HCT116 (cell line): ENCODE results near the gene FAM204A. TPM values are rescaled to one million over a fixed set of nuclear protein-coding genes. Genes with fewer than 3 reads are reported as not detected.

Experiments used
- ATAC-seq: fragments of 200-7000 bp; cut with Tn5 transposase; 2 replicates; pipeline ENCODE4 v1.9.1; 2020; ENCODE audit warnings: mild to moderate bottlenecking, moderate library complexity
- BruUV-seq: library from RNA; stranded (reverse); fragments of 400-500 nt; replicated peaks from 2 replicates; lab custom pipeline; 2021; lab: Mats Ljungman, UMichigan
- CTCF ChIA-PET: fragments of 300-600 bp; sonication (Branson Sonifier 250); formaldehyde crosslinking; loops from one replicate; lab custom pipeline; 2021; ENCODE audit warnings: antibody characterized with exemption; lab: Charles Lee
- POLR2A ChIA-PET: fragments of 300-600, 350-600 bp; sonication (Branson Sonifier 250); formaldehyde crosslinking; loops from one replicate; lab custom pipeline; 2021; ENCODE audit warnings: antibody characterized with exemption; lab: Charles Lee
- RAD21 ChIA-PET, 2 experiments: fragments of 300-600 bp; sonication (Branson Sonifier 250); formaldehyde crosslinking; loops; one replicate each; lab custom pipeline; 2023; ENCODE audit warnings: low total read pairs in 2 of 2; ENCODE audit not compliant: uncharacterized antibody in 2 of 2, unreplicated experiment in 2 of 2, low non-redundant PET in 1 of 2; lab: Charles Lee
- DNase-seq: peaks from one replicate; pipeline ENCODE4 v3.0.0-alpha.2; 2010; ENCODE audit warnings: low read depth, low spot score
- H2AFZ ChIP-seq: fragments of 200-600 bp; shearing (Covaris generic), sonication (generic); 2 replicates; pipeline ENCODE4 v1.6.1; 2017; ENCODE audit warnings: low read depth, mixed run types, mixed read lengths, antibody characterized with exemption, low read length; ENCODE audit not compliant: poor library complexity, severe bottlenecking
- H3K27ac ChIP-seq: 2 replicates; pipeline ENCODE4 v1.5.1; 2012; ENCODE audit warnings: low read depth, low read length
- H3K27me3 ChIP-seq: fragments of 200-600 bp; sonication (generic); 2 replicates; pipeline ENCODE4 v1.6.1; 2016; ENCODE audit warnings: mixed run types, low read length, mixed read lengths; ENCODE audit not compliant: insufficient read depth
- H3K36me3 ChIP-seq, 2 experiments: fragments of 200-500 bp in 1 of 2; fragments of 200-600 bp in 1 of 2; sonication (Bioruptor generic) in 1 of 2; sonication (generic) in 1 of 2; 2 replicates each; pipeline versions ENCODE4 v1.5.1 to v1.6.1; 2014 to 2016; ENCODE audit warnings: low read length in 2 of 2, inconsistent platforms in 1 of 2, mixed read lengths in 1 of 2, mixed run types in 1 of 2; ENCODE audit not compliant: insufficient read depth in 2 of 2, control insufficient read depth in 1 of 2
- H3K4me1 ChIP-seq, 2 experiments: fragments of 200-600 bp in 1 of 2; sonication (generic) in 1 of 2; 2 replicates each; pipeline versions ENCODE4 v1.5.1 to v1.6.1; 2012 to 2017; ENCODE audit warnings: low read length in 2 of 2, inconsistent platforms in 1 of 2, mild to moderate bottlenecking in 1 of 2, mixed read lengths in 1 of 2, mixed run types in 1 of 2, moderate library complexity in 1 of 2; ENCODE audit not compliant: insufficient read depth in 2 of 2, control insufficient read depth in 1 of 2
- H3K4me2 ChIP-seq: fragments of 200-600 bp; sonication (generic); 2 replicates; pipeline ENCODE4 v1.6.1; 2017; ENCODE audit warnings: mixed run types, low read length, mixed read lengths
- H3K4me3 ChIP-seq, 2 experiments: fragments of 200-600 bp in 1 of 2; sonication (generic) in 1 of 2; replicated peaks in 1 of 2; 2 replicates each; pipeline ENCODE4 v1.5.1; 2011 to 2016; ENCODE audit warnings: low read length in 2 of 2, control low read depth in 1 of 2, low read depth in 1 of 2, mild to moderate bottlenecking in 1 of 2, mixed read lengths in 1 of 2, mixed run types in 1 of 2
- H3K79me2 ChIP-seq: fragments of 200-600 bp; sonication (generic); 2 replicates; pipeline ENCODE4 v1.6.1; 2017; ENCODE audit warnings: mild to moderate bottlenecking, mixed run types, low read length, moderate library complexity, mixed read lengths; ENCODE audit not compliant: insufficient read depth
- H3K9ac ChIP-seq: fragments of 200-600 bp; sonication (generic); 2 replicates; pipeline ENCODE4 v1.6.1; 2016; ENCODE audit warnings: low read length, mixed read lengths
- H3K9me2 ChIP-seq: fragments of 200-600 bp; sonication (generic), shearing (Covaris generic); 2 replicates; pipeline ENCODE4 v1.6.1; 2017; ENCODE audit warnings: mixed run types, mild to moderate bottlenecking, moderate library complexity; ENCODE audit not compliant: insufficient read depth
- H3K9me3 ChIP-seq, 2 experiments: fragments of 200-500 bp in 1 of 2; fragments of 200-600 bp in 1 of 2; sonication (Bioruptor generic) in 1 of 2; sonication (generic) in 1 of 2; 2 replicates each; pipeline ENCODE4 v1.6.1; 2014 to 2017; ENCODE audit warnings: low read length in 2 of 2, mixed read lengths in 2 of 2, inconsistent platforms in 1 of 2, low read depth in 1 of 2, mild to moderate bottlenecking in 1 of 2, mixed run types in 1 of 2, moderate library complexity in 1 of 2; ENCODE audit not compliant: control insufficient read depth in 1 of 2, insufficient read depth in 1 of 2
- H4K20me1 ChIP-seq: fragments of 200-600 bp; sonication (generic), shearing (Covaris generic); 2 replicates; pipeline ENCODE4 v1.6.1; 2017; ENCODE audit warnings: mixed run types, mild to moderate bottlenecking, moderate library complexity; ENCODE audit not compliant: insufficient read depth
- ATF3 ChIP-seq: IDR thresholded peaks from 2 replicates; pipeline ENCODE4 v1.6.1; 2012
- CEBPB ChIP-seq: IDR thresholded peaks from 2 replicates; pipeline ENCODE4 v1.6.1; 2012; ENCODE audit warnings: low read depth
- EGR1 ChIP-seq: IDR thresholded peaks from 2 replicates; pipeline ENCODE4 v1.6.1; 2012; ENCODE audit warnings: low read depth
- EZH2phosphoT487 ChIP-seq: fragments of 200-600 bp; IDR thresholded peaks from 2 replicates; pipeline ENCODE4 v1.6.1; 2018; ENCODE audit warnings: antibody characterized with exemption, borderline replicate concordance
- FOSL1 ChIP-seq: IDR thresholded peaks from 2 replicates; pipeline ENCODE4 v1.6.1; 2012; ENCODE audit warnings: low read depth
- JUND ChIP-seq: IDR thresholded peaks from 2 replicates; pipeline ENCODE4 v1.6.1; 2012
- POLR2A ChIP-seq: IDR thresholded peaks from 2 replicates; pipeline ENCODE4 v1.7.0; 2011; ENCODE audit warnings: borderline replicate concordance; ENCODE audit not compliant: insufficient read depth, insufficient read length; ENCODE audit errors: extremely low read depth
- RAD21 ChIP-seq: IDR thresholded peaks from 2 replicates; pipeline ENCODE4 v1.6.1; 2012; ENCODE audit warnings: low read depth, mild to moderate bottlenecking
- REST ChIP-seq: IDR thresholded peaks from 2 replicates; pipeline ENCODE4 v1.6.1; 2012; ENCODE audit warnings: low read depth
- SIN3A ChIP-seq: IDR thresholded peaks from 2 replicates; pipeline ENCODE4 v1.6.1; 2012; ENCODE audit warnings: low read depth
- SP1 ChIP-seq: IDR thresholded peaks from 2 replicates; pipeline ENCODE4 v1.6.1; 2012; ENCODE audit warnings: low read depth
- TCF7L2 ChIP-seq: IDR thresholded peaks from 2 replicates; pipeline ENCODE4 v1.7.0; 2011; ENCODE audit warnings: borderline replicate concordance, inconsistent platforms; ENCODE audit not compliant: insufficient read depth, insufficient read length; ENCODE audit errors: extremely low read depth
- YY1 ChIP-seq: IDR thresholded peaks from 2 replicates; pipeline ENCODE4 v1.6.1; 2011; ENCODE audit warnings: low read length, low read depth, moderate library complexity, mild to moderate bottlenecking; ENCODE audit not compliant: insufficient replicate concordance; ENCODE audit errors: extremely low read depth
- ZBTB33 ChIP-seq: IDR thresholded peaks from 2 replicates; pipeline ENCODE4 v1.6.1; 2011; ENCODE audit warnings: mild to moderate bottlenecking, low read length, moderate library complexity; ENCODE audit not compliant: insufficient replicate concordance; ENCODE audit errors: extremely low read depth
- ZFX ChIP-seq: fragments of 450-650 bp; IDR thresholded peaks from 2 replicates; pipeline ENCODE4 v1.6.1; 2017
- ZNF274 ChIP-seq: fragments of 200-500 bp; sonication (Bioruptor generic); IDR thresholded peaks from 2 replicates; pipeline ENCODE4 v1.6.1; 2014; ENCODE audit warnings: mild to moderate bottlenecking, low read depth, low read length, inconsistent platforms
- intact Hi-C: fragments of 100-400 bp; cut with micrococcal nuclease; formaldehyde crosslinking; loops from 2 replicates; pipeline ENCODE4 v1.10.0; 2022
- total RNA-seq: library from RNA; stranded (reverse); gene quantifications from one replicate; pipeline ENCODE4 v1.2.1, GENCODE V29; 2021; ENCODE audit not compliant: unreplicated experiment

Gene FAM204A
- total RNA-seq, 1 experiment from 2014 or later, result 79.5 TPM

- TF ChIP-seq REST, result no peak
- TF ChIP-seq EGR1, result no peak
Measured at GRCh38 chr10:118272149-118272721, 69.9 kb downstream of the FAM204A start (continued).

GRCh38 chr10:118271671-118272070, 70.5 kb downstream of the FAM204A start:
- ATAC-seq, result no peak
- TF ChIP-seq JUND (no peak), EZH2phosphoT487 (no peak), SIN3A (no peak), RAD21 (no peak), CEBPB (no peak), SP1 (no peak), EGR1 (no peak), POLR2A (no peak), TCF7L2 (no peak), FOSL1 (no peak), ZFX (no peak), ZBTB33 (no peak), YY1 (no peak), ZNF274 (no peak), ATF3 (no peak), REST (no peak)

More at GRCh38 chr10:118271671-118272070, 70.5 kb downstream of the FAM204A start:
- no peaks in the 10 kb centered on the region for H3K9me3 ChIP-seq
- no peaks in the 10 kb centered on the region for H3K9me2 ChIP-seq
- no peaks in the 10 kb centered on the region for H4K20me1 ChIP-seq
- H3K27me3 ChIP-seq, result peaks cover 57% of the 10 kb centered on the region
- H3K27ac ChIP-seq, result no peak overlapping the region
- DNase-seq, result no peak
- no peak overlapping the region for H2AFZ ChIP-seq
- H3K36me3 ChIP-seq, result no peaks in the 10 kb centered on the region
- intact Hi-C loops, result no loop called here
- ChIA-PET POLR2A (no interaction called here), CTCF (interaction anchor here (1.4 kb wide), 1 partner anchor 12 kb away, joined by 11 read pairs; no protein-coding TSS in a partner anchor), RAD21 (no interaction called here)
- no peaks in the 10 kb centered on the region for H3K79me2 ChIP-seq
- no peak overlapping the region for H3K4me2 ChIP-seq
- H3K4me1 ChIP-seq, result no peaks in the 10 kb centered on the region
- no peak overlapping the region for H3K9ac ChIP-seq
- no TSS peak for BruUV-seq
- no peak overlapping the region for H3K4me3 ChIP-seq
